ENCODE measurements around the gene TRMT5.

- no peak for TF ChIP-seq CTCF (conservative IDR thresholded peaks at IDR 0.05 in 1 of 2, IDR thresholded peaks at IDR 0.05 in 1 of 2; ENCODE audit: low read depth in 1 of 2, low read length in 2 of 2)
- no peak for TF ChIP-seq EZH2 (IDR thresholded peaks at IDR 0.05; ENCODE audit: low read length, missing control alignments)
Measured at GRCh38 chr14:60951776-60952435, 29.0 kb downstream of the TRMT5 start.
